MM.1S (cell line): ENCODE results near the gene PTX3.

Source experiments
- EZH2 ChIP-seq: fragments of 300-600 bp; sonication (generic); optimal IDR thresholded peaks from 2 replicates; pipeline ENCODE3; 2017; ENCODE audit warnings: low read depth, mild to moderate bottlenecking, antibody characterized with exemption, low read length, mixed read lengths
- EZH2phosphoT487 ChIP-seq: fragments of 300-600 bp; sonication (generic); IDR thresholded peaks from 2 replicates; pipeline ENCODE4 v1.6.1; 2018; ENCODE audit warnings: antibody characterized with exemption, low read length
- TF ChIP-seq, protein P1 (sequence below): fragments of 300-600 bp; sonication (generic); IDR thresholded peaks from 2 replicates; pipeline ENCODE4 v1.5.1; 2016; ENCODE audit warnings: antibody characterized with exemption, low read length, mixed read lengths

DNA sequence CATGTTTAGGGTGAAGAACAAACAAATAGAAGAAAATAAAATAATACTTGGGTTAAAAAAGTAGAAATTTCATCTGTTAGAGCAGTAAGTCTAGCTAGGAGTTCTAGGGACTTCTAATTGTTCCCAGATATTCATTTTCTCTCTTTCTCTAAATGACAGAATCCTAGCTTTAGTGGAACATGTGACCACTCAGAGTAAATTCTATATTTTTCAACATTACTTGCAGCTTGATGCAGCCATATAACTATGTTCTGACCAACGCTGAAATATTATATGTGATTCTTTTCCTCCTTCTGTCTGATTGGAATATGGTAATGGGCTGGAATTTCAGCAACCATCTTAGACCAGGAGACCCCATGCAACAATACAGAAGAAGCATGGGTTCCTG lies 8.1 kb downstream of the PTX3 start:
- TF ChIP-seq, protein P1, sequence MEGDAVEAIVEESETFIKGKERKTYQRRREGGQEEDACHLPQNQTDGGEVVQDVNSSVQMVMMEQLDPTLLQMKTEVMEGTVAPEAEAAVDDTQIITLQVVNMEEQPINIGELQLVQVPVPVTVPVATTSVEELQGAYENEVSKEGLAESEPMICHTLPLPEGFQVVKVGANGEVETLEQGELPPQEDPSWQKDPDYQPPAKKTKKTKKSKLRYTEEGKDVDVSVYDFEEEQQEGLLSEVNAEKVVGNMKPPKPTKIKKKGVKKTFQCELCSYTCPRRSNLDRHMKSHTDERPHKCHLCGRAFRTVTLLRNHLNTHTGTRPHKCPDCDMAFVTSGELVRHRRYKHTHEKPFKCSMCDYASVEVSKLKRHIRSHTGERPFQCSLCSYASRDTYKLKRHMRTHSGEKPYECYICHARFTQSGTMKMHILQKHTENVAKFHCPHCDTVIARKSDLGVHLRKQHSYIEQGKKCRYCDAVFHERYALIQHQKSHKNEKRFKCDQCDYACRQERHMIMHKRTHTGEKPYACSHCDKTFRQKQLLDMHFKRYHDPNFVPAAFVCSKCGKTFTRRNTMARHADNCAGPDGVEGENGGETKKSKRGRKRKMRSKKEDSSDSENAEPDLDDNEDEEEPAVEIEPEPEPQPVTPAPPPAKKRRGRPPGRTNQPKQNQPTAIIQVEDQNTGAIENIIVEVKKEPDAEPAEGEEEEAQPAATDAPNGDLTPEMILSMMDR: no peak
- TF ChIP-seq EZH2: no peak
- TF ChIP-seq EZH2phosphoT487: no peak
